Effector CD8-positive, alpha-beta T cell (primary cell): ENCODE results near the gene RBM15B.
"Not testable (repeated sequence)": the region's sequence is repeated elsewhere in the genome, so short reads cannot be mapped to it uniquely, and the experiment has no call there.

Experiments used
- DNase-seq: peaks from one replicate; lab custom pipeline; 2025; lab: John Stamatoyannopoulos, UW

RBM15B gene

GRCh38 chr3:51379301-51379700, 11.8 kb upstream of the RBM15B start:
- DNase-seq, result no peak

- DNase-seq, result no peak
These were observed 11.2 kb upstream of the RBM15B start for GRCh38 chr3:51379746-51380455.

- DNase-seq, result no peak
These were observed 10.3 kb upstream of the RBM15B start for GRCh38 chr3:51380601-51381332.

- DNase-seq, result no peak
These were observed 9.8 kb upstream of the RBM15B start for GRCh38 chr3:51381333-51381705.

- DNase-seq, result no peak
These were observed 8.9 kb upstream of the RBM15B start for GRCh38 chr3:51382076-51382745.

- no peak for DNase-seq
These were observed 8.0 kb upstream of the RBM15B start for GRCh38 chr3:51382947-51383578.

DNA sequence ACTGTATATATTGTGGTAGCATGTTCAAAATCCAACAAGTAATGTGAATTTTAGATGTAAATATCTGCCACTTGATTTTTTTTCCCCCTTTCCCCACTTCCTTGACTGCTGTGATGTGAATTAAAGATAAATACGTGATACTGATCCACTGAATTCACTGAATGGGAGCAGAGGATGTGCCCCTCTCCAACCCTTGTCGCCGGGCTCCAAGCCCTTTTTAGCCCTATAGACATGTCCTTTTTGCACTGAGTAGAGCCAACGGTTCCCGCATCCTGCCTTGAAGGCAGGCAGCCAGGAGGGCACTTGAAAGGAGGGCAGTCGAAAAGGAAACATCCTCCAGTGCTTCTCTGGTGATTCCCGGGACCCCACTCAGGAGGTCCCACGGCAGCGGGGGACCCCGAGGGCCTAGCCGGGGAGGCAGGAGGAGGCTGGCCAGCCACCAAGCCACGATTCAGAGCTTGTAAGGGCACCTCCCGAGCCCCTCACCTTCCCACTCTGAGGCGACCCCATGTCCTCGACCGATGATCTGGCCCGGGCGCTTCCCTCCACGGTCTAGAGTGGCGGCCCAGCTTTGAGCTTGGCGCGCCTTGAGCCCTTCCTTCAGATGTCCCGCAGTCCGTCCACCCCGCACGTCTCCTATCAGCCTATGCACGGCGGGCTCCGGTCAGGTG, 6.9 kb upstream of the RBM15B start:
- DNase-seq, result no peak

GRCh38 chr3:51384726-51385473, 6.2 kb upstream of the RBM15B start, which contains the start of gene MANF:
Gene MANF, plus strand, starts transcription at chr3:51385291. Its CDS starts 52 bp downstream, at chr3:51385343.
- DNase-seq, result peak; percentile 94

DNA sequence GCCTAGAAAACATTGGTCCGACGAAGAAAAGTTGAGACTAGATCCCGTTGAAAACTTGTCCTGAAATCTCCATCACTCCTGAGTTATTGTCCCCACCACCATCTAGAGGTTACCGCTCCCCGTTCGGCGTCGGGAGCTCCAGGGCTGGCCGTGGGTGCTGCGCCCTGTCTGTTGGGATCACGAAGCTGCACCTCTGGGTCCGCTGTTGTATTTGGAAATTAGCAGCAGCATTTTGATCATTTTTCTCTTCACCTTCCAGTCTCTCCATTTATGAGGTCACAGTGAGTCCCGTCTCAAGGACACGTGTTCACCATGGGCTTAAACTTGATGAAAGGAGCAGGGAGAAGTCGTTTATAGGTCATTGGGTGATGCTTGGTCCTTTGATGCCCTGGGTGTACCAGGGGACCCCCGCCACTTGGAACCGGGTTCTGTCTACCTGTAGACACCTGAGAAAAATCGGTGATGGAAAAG, 5.4 kb upstream of the RBM15B start:
- DNase-seq, result no peak

DNA sequence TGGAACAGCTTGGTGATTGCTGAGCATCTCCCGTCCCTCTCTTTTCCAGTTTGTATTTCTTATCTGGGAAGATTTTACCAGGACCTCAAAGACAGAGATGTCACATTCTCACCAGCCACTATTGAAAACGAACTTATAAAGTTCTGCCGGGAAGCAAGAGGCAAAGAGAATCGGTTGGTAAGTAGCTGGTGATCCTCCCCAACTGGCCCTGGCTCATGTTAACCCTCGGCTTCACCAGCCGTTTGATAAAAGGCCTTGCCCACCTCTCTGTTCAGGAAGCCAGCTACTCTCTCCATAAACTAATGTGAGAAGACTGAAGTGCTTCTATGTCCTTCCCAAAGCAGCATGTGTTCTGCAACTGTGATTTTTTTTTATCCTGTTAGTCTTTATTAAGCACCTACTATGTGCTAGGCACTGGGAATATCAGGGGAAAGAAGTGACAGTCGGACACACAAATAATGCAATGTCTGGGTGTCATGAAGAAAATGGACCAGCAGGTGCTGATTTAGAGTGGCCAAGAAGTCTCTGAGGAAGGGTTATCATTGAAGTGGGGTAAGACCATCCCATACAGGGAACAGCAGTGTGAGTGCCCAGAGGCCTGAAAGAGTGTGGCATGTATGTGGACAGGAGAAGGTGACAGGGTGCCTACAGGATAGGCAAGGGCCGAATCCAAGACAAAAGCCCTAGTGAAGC, 4.8 kb upstream of the RBM15B start:
- no peak for DNase-seq

DNA sequence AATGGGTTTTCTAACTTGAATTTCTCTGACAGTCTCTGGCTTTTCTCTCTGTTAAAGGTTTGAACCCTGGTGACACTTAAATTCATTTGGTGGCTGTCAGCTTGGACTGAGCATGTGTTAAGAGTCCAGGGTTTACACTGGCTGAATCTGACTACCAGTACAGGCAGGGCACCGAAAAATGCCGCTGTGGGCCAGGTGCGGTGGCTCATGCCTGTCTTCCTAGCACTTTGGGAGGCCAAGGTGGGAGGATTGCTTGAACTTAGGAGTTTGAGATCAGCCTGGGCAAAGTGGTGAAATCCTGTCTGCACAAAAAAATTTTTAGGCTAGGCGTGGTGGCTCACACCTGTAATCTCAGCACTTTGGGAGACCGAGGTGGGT, 4.2 kb upstream of the RBM15B start:
- no peak for DNase-seq

GRCh38 chr3:51387281-51387680, 3.8 kb upstream of the RBM15B start:
- not testable (repeated sequence) for DNase-seq

DNA sequence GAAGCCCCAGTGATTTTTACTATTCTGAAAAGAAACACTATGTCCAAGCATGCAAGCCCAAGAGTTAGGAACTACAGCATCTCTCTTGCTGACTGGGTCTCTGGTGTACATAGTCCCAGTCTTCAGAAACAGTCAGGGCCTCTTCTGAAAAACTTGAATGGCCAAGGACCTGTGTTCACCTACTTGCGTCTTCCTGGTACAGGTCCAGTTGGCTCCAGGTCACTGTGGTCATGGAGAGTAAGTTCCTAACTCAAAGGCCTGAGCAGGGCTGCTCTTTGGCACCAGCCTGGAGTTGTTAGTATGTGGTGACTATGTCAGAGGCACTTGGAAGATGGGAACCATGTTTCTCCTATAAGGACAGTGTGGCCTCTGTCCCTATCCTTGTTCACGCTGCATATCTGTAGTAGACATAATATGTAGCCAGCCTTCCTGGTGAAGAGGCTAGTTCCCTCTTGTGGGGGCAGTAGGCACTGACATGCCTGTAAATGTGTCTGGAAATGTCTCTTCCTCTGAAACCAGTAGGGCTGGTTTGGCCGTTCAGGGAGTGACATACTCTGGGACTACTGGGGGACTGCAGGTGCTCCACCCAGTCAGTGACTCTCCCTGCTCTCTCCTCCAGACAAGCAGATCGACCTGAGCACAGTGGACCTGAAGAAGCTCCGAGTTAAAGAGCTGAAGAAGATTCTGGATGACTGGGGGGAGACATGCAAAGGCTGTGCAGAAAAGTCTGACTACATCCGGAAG, 2.6 kb upstream of the RBM15B start:
- no peak for DNase-seq

GRCh38 chr3:51389423-51390183, 1.5 kb upstream of the RBM15B start:
- DNase-seq, result peak; percentile 24

DNA sequence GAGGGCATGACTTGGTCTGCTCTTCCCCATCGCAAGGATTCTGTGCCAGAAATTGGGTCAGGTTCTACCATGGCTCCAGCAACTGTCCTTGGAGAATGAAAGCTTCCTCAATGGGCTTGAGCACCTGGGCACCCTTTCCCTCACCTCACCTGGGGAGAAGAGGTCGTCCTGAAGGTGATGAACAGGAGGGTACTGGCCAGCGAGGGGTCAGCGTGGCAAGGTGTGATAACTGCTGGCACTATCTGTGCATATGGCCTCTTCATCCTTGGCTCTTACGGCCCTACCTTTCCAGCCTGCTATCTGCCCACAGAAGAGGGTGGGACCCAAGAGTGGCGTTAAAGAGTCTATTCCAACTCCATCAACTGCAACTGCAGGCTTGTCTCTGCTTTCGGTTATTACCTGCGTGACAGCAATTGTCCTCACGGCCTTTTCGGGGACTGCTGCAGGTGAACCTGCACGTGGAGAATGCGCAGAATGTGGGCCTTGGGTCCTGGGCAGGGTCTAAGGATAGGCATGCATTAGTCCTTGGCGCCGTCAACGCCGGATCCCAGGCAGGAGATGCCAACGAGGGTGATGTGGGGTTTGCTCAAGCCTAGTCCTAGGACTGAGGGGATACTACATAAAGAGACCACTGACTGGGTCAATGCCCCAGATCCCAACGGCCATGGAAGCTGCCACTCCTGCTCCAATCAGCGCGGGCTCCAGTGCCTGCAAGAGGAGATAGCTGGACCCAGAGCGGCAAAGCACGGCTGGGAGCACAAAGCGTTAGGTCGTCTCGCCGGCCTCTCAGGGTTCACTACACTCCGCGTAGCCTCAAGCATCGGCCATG, 625 bp upstream of the RBM15B start:
- no peak for DNase-seq

GRCh38 chr3:51391566-51392354, 675 bp downstream of the RBM15B start:
- no peak for DNase-seq
